Activated CD4-positive, alpha-beta T cell treated with anti-CD3 and anti-CD28 coated beads, Interleukin-10, Interleukin-2, amounts not matched to agents 100 ng/mL and 50 ng/mL, durations not matched to agents 16 hours and 8 hours (primary cell): ENCODE data around the gene CFAP299.

Experiments
- DNase-seq: peaks from one replicate; pipeline ENCODE4 v3.0.0-alpha.2; 2020

The CFAP299 gene

DNA sequence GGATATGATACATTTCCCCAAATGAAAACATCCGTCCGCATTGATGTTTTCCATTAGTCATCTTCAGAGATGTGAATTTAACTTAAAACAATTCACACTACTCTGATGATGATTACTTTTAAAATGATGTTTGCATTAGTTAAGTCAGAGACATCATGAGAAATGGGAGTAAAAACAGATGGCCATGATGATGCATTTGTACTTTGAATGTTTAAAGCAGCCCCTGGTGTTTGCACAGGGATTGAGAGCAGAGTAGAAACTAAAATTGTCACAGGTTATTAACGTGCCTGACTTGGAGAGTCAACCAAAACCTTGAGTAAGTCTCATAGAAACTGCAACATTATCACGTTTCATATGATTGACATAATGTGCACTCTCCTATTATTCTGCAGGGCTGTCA lies 117.2 kb downstream of the CFAP299 start:
- DNase-seq: no peak

DNA sequence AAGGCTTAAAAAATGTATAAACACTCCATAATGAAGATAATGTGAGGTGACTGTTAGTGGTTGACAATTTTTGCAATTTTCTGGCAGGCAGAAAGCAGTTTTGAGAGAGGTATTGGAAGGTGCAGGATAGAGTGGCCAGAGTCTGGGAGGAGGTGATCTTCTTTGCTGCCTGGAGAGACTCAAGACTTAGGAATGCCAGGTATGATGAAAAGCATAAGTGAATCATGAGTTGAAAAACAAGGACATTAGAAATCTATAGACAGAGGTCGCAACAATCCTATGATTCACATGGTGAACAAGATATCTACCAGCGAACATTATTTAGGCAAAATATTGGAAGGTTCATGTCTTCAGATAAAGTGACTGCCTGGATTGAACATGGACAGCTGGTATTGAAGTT lies 118.5 kb downstream of the CFAP299 start:
- no peak for DNase-seq

DNA sequence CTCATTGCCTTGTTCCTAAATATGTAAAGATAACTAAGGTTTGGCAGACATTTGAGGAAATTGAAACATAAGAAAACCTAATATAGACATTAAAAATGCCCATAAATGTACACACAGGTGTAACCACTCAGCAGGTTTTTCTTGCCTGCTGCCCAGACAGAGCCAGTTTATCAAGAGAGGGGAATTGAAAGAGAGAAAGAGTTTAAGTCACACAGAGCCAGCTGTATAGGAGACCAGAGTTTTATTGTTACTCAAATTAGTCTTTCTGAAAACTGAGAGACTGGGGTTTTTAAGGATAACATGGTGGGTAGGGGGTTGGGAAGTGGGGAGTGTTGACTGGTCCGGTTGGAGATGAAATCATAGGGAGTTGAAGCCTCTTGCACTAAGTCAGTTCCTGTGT lies 119.0 kb downstream of the CFAP299 start:
- DNase-seq: no peak

DNA sequence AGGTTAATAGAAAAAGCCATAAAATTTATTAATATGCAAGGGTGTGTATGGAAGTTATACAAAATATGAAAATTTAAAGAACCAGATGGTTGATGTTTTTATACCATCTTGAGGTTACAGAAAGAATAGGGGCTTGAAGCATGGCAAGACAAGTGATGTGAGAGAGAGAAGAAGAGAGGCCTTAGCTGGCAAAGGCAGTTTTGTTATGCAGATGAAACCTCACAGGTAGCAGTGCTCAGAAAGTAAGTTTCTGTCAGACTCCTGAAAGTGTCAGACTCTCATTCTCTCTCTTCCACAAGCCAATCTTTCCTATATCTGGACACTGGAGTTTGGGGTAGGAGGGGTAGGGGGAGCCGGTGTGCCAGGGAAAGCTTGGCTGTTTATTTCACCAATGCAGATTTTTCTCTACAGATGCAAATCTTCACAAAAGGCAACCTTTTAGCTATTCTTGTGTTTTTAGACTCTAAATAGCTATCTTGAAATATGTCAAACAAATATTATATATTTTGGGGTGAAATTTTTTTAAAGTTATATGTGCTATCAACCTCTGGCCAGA lies 124.5 kb downstream of the CFAP299 start:
- no peak for DNase-seq

DNA sequence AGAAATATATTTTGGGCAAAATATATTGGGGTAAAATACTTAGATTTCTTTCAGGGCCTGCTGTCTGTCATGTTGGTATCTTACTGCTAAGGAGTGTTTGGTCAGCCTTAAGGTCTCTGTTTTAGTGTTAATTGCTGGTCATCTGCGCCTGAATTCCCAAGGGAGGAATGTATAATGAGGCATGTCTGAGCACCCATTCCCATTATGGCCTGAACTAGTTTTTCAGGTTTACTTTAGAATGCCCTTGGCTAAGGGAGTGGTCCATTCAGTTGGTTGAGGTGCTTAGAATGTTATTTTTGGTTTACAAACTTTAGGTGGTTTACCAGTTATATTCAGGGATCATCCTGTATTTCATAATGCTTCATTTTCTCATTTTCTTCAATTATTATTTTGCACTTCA lies 125.9 kb downstream of the CFAP299 start:
- DNase-seq: no peak

DNA sequence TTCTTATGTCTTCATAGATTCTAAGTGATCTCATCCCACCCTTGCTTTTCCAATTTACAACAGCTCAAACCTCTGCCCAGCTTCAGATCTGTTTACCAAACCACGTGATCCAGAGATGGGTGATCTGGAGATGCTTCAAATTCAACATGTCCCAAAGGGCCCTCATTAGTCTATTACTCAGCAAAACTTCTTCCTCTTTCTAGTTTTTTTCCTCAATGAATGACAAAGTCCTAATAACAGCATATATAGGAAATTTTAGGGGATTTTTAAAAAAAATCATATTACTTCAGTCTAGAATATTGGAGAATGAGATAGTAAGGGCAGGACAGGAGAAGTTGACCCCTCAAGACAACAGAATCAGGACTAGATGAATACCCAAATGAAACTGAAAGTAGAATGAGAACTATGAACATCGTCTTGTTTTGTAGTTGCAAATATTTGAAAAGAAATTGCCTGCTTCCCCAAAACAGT lies 127.1 kb downstream of the CFAP299 start:
- DNase-seq: no peak

DNA sequence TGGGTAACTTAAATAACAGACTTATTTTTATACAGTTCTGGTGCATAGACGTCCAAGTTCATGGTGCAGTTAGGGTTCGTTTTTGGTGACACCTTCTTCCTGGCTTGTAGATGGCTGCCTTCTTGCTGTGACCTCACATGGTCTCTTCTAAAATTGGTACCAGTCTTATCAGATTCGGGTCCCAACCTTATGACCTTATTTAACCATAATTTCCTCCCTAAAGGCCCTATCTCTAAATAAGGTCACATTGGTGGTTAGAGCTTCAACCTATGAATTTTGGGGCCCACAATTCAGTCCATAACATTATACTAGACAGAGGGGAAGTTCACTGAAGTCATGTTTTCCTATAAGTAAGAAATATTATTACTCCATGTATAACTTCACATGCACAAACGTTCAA lies 128.0 kb downstream of the CFAP299 start:
- no peak for DNase-seq

DNA sequence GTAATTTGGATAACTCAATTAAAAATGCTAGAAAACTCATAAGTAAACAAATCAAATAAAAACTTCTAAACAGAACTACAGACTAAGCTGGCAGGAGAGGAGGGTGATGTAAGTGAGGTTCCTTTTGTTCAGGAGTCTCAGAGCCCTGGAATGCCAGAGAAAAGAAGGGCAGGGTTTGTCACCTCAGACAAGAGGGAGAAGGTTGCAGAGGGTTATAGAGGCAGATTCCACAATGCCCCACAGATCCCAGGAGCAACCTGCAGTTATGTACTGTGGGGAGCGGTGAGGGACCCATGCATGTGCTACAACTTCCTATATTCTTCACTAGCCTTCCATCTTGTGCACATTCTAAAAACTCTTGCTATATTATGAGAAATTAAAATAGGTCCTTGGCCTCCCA lies 129.7 kb downstream of the CFAP299 start:
- DNase-seq: no peak

DNA sequence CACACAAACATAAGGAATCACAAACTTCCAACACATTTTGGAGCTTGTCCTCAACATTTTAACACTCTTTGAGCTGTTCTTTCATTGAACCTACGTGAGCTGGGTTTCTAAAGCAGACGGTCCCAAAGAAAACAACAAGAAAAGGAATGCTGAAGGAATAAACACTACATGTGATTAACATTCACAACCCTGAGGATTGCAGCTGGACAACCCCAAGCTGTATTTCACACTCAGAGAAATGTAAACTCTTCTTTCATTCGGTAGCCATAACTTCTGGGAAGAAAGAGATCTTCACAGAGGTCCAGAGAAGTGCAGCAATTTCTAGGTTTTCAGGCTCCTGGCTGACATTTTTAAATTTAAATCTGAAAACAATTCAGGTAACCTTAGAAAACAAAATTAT lies 130.2 kb downstream of the CFAP299 start:
- no peak for DNase-seq

DNA sequence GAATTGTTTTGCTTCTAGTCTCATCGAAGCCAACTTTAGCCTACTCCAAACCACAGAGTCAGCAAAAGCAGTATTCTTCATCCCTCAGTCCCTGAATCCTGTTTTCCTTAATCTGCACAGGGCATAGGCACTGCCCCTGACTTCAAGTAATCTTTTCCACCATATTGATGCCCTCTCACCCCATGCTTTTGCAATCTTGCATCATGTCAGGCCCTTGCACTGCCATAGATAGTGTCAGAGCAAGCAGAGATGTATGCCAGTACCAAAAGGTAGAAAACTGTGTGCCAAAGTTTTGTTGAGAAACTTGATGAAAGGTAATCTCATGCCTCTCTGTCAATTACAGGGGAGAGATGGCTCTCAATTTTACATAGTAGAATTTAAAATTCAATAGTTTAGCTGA lies 131.1 kb downstream of the CFAP299 start:
- no peak for DNase-seq

DNA sequence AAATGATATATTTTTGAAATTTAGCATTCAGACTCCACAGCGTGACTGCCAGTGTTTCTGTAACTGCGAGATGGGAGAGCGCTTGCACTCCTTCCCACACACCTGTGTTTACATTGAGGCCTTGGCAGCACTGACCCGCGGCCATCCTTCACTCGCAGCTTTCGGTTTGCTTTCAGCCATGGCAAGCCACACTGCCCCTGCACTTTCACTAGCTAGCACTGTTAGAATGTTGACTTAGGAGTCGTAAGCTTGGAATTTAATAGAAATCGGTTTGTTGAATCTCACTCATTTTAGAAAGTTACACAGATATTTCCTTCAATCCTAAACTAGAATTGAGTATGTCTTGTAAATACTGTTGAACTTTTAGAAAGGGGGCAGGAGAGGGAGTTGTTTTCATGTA lies 136.2 kb downstream of the CFAP299 start:
- DNase-seq: no peak

DNA sequence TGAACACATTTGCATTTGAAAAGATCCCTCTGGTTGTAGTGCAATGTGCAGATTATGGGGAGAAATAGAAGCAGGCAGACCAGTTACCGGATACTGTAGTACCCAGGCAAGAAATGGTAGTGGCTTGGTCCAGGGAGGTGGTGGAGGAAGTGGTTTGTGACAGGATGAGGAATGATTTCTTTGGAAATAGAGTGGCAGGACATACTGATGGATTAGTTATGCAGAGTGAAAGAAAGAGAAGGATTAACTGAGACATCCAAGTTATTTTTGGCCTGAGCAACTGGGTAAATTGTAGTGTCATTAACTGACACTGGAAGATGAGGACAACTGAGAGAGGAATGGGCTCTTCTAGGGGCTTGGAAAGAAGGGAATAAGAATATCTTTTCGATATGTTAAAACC lies 139.7 kb downstream of the CFAP299 start:
- no peak for DNase-seq

DNA sequence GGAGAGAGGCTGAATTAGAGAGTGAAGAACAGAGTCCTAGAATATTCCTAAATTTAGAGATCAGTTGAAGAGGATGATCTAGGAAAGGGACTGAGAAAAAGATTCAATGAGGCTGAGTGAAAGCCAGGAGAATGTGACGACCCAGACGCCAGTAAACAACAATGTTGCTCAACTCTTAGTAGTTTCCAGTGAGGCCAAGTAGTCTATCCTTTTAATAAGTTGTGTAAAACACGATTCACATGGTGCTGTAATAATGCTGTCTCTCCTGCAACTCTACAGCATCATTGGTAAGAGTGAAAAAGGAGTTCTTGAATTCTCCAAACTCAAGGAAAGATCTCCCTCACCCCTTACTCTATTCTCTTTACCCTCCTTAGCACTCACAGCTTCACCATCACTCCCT lies 140.3 kb downstream of the CFAP299 start:
- DNase-seq: no peak

DNA sequence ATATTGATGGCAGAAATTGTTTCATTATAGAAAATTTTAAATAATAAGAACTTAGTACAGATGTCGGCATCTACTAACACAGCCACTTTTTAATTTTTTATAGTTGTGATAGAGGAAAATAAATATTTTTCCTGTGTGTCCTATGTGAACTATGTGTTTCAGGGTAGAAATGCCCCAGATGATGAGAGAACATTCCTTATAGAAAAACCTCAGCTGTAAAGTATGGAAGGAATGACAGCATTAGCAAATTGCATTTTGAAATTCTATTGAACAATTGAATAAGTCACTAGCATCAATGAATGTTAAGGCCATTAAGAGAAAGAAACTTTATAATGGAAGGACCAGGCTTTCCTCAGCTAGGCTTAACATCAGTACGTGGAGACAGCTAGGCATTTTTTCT lies 149.2 kb downstream of the CFAP299 start:
- DNase-seq: no peak

DNA sequence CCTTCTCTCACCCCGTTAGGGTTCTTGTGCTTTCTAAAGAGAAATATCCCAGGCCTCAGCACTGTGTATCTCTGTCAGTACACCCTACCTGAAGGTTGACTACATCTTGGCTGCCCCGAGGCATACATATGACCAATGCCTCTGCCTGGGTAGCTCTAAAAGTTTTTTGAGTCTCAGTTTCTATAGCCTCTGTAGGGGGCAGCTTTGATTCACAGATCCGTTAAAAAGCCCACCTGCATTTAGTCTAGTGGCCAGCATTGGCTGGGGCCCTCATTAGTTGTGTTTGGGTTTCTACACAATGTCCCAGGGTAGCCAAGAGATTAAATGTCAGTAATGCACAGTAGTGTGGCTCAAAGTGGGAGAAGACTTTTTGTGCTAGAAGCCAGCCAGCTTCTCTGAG lies 151.1 kb downstream of the CFAP299 start:
- DNase-seq: no peak

DNA sequence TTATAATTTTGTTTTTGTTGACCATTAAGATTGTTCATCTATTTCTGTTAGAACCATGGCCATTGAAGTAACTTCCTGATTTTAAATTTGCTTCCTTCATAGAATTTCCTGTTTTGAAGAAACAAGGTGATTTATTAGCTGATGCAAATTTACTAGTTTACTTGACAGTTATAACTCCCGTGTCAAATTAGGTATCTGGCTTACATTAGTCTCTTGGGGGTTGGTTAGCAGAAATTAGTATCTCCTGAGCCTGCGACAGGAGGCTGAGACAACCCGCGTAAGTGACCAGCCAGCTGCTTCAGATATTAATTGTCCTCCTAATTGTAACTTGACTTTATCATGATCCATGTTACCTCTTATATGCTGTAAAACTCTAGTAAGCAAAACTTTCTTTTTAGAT lies 154.3 kb downstream of the CFAP299 start:
- no peak for DNase-seq

DNA sequence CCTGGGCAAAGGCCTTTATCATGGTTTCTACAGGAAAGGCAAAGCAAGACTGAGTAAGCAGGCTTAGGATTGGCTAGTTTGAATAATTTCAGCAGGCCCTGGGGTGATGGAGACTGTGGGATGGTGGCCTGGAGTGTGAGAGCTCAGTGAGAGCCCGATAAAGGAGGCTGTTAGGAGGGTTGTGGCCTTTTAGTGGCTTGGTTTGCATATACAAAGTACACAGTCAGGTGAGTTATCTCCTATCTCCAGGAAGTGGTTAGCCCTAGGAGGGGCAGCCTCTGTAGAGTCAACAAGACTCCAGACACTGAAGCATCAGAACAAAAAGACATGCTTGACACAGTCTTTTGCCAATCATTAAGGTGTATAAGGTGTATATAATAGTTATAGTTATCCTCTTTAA lies 157.2 kb downstream of the CFAP299 start:
- peak; percentile 23 for DNase-seq

DNA sequence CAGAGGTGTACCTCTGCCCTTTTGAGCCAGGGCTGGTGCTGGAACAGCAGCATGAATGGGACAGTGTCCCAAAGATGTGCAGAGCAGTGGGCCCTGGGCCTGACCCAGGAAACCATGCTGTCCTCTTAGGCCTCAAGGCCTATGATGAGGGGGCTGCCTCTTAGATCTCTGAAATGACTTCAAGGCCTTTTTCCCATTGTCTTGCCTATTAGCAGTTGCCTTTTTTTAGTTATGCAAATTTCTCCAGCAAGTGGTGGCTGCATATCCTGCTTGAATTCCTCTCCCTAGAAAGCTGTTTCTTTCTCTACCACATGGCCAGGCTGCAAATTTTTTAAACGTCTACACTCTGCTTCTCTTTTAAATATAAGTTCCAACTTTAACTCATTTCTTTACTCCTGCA lies 160.3 kb downstream of the CFAP299 start:
- DNase-seq: no peak

DNA sequence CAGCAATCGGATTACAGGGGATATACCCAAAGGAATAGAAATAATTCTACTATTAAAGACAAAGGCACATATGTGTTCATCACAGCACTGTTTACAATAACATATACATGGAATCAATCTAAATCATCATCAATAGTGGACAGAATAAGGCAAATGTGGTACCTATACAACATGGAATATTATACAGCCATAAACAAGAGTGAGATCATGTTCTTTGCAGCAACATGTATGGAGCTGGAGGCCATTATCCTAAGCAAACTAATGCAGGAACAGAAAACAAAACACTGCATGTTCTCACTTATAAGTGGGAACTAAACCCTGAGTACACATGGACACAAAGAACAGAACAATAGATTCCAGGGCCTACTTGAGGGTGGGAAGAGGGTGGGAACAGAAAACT lies 163.2 kb downstream of the CFAP299 start:
- DNase-seq: no peak

DNA sequence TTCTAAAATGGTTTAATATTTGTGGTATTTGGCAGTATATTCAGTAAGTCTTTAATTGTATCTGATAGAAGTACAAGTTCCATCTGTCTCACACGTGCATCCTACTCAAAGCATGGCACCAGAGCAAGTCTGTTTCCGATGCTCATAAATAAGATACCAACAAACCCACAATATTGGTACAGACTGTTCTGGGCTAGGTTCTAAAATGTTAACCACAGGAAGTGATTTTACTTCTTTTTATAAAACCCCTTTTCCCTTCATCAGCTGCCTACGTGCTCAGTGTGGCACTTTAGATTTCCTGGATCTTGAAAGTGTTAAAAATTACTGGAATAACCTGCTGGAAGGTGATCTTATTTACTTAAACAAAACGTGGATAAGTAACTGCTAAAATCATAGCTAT lies 165.1 kb downstream of the CFAP299 start:
- DNase-seq: peak; percentile 9

DNA sequence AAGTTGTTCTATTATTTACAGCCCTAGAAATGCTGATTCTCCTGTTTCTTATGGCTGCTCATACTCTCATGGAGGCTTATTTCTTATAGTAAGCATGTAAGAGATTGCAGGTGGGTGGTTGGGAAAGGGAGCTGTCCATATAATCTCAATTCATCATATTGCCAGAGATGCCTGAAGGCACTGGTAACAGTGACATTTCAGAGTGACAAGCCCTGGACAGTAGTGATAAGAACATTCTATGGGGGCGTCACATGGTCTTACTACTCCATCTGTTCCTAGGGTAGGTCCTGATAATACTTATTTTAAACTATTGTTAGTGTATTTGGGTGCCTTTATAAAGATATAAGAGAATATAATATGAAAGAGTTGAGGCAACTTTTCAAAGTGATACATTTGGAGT lies 171.5 kb downstream of the CFAP299 start:
- DNase-seq: no peak

DNA sequence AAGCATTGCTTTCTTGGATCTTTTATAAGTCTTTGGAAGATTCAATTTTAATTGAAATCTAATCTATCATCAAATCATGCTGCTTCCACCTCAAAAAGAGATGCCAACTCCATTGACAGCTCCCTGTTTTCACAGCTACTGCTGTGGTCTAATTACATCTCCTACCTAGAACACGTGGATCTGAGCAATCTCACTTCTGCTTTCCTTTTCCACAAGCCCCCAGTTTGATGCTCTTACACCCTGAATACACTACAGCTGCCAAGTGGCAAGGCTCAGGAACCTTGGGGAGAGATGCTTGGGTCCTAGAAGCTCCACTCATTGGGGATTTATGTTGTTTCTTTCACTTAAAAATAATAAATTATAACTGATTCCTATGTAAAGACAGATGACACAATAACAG lies 172.0 kb downstream of the CFAP299 start:
- no peak for DNase-seq

DNA sequence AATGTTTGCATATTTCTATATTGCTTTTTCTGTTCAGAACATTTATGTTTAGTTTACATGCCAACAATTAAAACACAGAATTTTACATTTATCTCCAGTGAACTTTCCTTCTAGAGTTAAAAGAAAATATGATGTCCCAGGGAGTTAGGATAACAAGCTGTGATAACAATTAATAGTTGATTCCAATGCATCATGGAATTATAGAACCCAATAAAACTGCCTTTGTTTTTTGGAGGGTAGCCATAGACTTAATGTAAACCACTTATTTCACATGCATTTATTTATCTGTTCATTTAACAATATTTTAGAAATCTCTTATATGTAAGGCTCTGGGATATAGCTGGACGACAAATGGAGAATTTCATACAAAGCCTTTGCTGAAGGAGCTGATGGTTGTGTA lies 180.0 kb downstream of the CFAP299 start:
- DNase-seq: no peak

DNA sequence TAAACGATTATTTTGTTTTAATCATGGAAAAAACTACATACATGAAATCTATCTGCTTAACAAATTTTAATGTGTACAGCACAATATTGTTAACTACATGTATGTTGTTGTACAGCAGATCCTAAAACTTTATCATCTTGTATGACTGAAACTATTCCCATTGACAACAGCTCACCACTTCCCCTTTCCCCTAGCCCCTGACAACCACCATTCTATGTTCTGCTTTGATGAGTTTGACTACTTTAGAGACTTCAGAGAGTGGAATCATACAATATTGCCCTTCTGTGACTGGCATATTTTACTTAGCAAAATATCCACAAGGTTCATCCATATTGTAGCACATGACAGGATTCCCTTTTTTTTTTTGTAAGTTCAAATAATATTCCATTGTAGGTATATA lies 185.9 kb downstream of the CFAP299 start:
- DNase-seq: no peak

DNA sequence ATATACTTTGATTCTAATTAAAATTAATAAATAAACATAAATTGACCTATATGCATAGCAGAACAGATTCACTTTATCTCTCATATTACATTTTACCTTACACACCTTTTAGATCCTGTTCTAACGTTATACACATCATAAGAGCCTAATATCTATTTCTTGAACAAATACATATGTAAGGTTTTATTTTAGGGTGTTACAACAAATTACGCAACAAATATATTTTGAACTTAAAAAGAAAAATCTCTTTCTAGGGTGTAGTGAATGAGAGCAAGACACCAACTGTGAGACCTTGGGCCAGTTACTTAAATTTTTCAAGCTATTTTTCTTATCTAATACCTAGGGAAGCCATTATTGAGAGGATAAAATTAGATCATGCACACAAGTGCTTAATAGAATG lies 191.2 kb downstream of the CFAP299 start:
- DNase-seq: no peak

DNA sequence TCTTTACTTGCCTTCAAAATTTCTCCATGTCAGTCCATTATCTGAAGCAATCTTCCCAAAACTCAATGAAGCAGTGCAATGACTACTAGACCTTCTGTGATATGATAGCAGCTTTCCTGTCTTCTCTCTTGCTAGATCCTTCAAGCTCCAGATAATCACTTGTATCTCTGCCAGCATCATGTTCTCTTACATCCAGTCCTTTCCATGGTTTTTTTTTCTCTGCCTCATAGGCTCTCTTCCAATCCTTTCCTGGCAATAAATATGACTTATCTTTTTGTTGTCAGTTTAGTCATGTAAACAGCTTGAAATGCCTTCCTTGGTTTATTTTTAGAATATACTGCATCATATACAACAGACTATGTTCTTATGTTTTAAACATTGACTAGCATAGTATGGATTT lies 193.5 kb downstream of the CFAP299 start:
- no peak for DNase-seq
